H9 (cell line): Measurements from ENCODE around the gene RAB35. TPM values are rescaled to one million over a fixed set of nuclear protein-coding genes. Genes with fewer than 3 reads are reported as not detected.

Experiments used
- DNase-seq: peaks from one replicate; pipeline ENCODE4 v3.0.0-alpha.2; 2017
- H2AFZ ChIP-seq: one replicate; pipeline ENCODE4 v1.6.1; 2013; ENCODE audit warnings: mild to moderate bottlenecking, low read length, control low read depth, moderate library complexity
- H2AK5ac ChIP-seq: 2 replicates; pipeline ENCODE4 v1.6.1; 2013; ENCODE audit warnings: low read length, control low read depth, mixed read lengths; ENCODE audit not compliant: insufficient read length
- H2BK120ac ChIP-seq: one replicate; pipeline ENCODE4 v1.6.1; 2013; ENCODE audit warnings: low read depth, mild to moderate bottlenecking, low read length, control low read depth, inconsistent platforms; ENCODE audit not compliant: poor library complexity, severe bottlenecking
- H2BK12ac ChIP-seq: 2 replicates; pipeline ENCODE4 v1.6.1; 2013; ENCODE audit warnings: low read length, control low read depth, mixed read lengths, low read depth; ENCODE audit not compliant: insufficient read length
- H2BK15ac ChIP-seq: 2 replicates; pipeline ENCODE4 v1.6.1; 2013; ENCODE audit warnings: low read depth, low read length, control low read depth
- H2BK20ac ChIP-seq: one replicate; pipeline ENCODE4 v1.6.1; 2013; ENCODE audit warnings: low read depth, mild to moderate bottlenecking, low read length, control low read depth, inconsistent platforms; ENCODE audit not compliant: poor library complexity, severe bottlenecking
- H2BK5ac ChIP-seq: 2 replicates; pipeline ENCODE4 v1.6.1; 2013; ENCODE audit warnings: low read length, control low read depth, mixed read lengths; ENCODE audit not compliant: insufficient read length
- H3K14ac ChIP-seq: 2 replicates; pipeline ENCODE4 v1.6.1; 2013; ENCODE audit warnings: low read length, control low read depth; ENCODE audit not compliant: insufficient read depth
- H3K18ac ChIP-seq: 2 replicates; pipeline ENCODE4 v1.6.1; 2013; ENCODE audit warnings: low read depth, mild to moderate bottlenecking, mixed read lengths, low read length, control low read depth; ENCODE audit not compliant: insufficient read length
- H3K23ac ChIP-seq: 2 replicates; pipeline ENCODE4 v1.6.1; 2013; ENCODE audit warnings: low read length, control low read depth, mixed read lengths, low read depth; ENCODE audit not compliant: insufficient read length
- H3K23me2 ChIP-seq: 2 replicates; pipeline ENCODE4 v1.6.1; 2013; ENCODE audit warnings: low read depth, mild to moderate bottlenecking, mixed read lengths, low read length, control low read depth; ENCODE audit not compliant: insufficient read length, poor library complexity, severe bottlenecking
- H3K27ac ChIP-seq: 2 replicates; pipeline ENCODE4 v1.5.1; 2013; ENCODE audit warnings: low read length, control low read depth, mixed read lengths, low read depth; ENCODE audit not compliant: insufficient read length
- H3K27me3 ChIP-seq: 2 replicates; pipeline ENCODE4 v1.6.1; 2013; ENCODE audit warnings: low read length, control low read depth, inconsistent platforms; ENCODE audit not compliant: insufficient read depth
- H3K4ac ChIP-seq: 2 replicates; pipeline ENCODE4 v1.6.1; 2013; ENCODE audit warnings: low read depth, mild to moderate bottlenecking, control low read depth, inconsistent platforms, low read length, moderate library complexity
- H3K4me1 ChIP-seq: 2 replicates; pipeline ENCODE4 v1.6.1; 2013; ENCODE audit warnings: low read length, control low read depth, inconsistent platforms; ENCODE audit not compliant: insufficient read depth
- H3K4me2 ChIP-seq: 2 replicates; pipeline ENCODE4 v1.6.1; 2013; ENCODE audit warnings: low read length, control low read depth, mixed read lengths; ENCODE audit not compliant: insufficient read length, insufficient read depth
- H3K56ac ChIP-seq: 2 replicates; pipeline ENCODE4 v1.6.1; 2013; ENCODE audit warnings: low read depth, mild to moderate bottlenecking, mixed read lengths, low read length, control low read depth; ENCODE audit not compliant: insufficient read length
- H3K79me1 ChIP-seq: 2 replicates; pipeline ENCODE4 v1.6.1; 2013; ENCODE audit warnings: low read depth, mild to moderate bottlenecking, moderate library complexity, low read length, control low read depth, inconsistent platforms; ENCODE audit not compliant: insufficient read depth, poor library complexity, severe bottlenecking
- H3K79me2 ChIP-seq: 2 replicates; pipeline ENCODE4 v1.6.1; 2013; ENCODE audit warnings: low read length, control low read depth, inconsistent platforms; ENCODE audit not compliant: insufficient read depth
- H3K9ac ChIP-seq: 2 replicates; pipeline ENCODE4 v1.6.1; 2013; ENCODE audit warnings: low read length, control low read depth, mixed read lengths; ENCODE audit not compliant: insufficient read length; ENCODE audit errors: extremely low read depth
- H3K9me3 ChIP-seq: one replicate; pipeline ENCODE4 v1.6.1; 2013; ENCODE audit warnings: low read depth, low read length, inconsistent platforms; ENCODE audit not compliant: control insufficient read depth
- H3T11ph ChIP-seq: one replicate; pipeline ENCODE4 v1.6.1; 2013; ENCODE audit warnings: mild to moderate bottlenecking, low read length, control low read depth, inconsistent platforms
- H4K20me1 ChIP-seq: one replicate; pipeline ENCODE4 v1.6.1; 2013; ENCODE audit not compliant: control insufficient read depth, insufficient read length, insufficient read depth
- H4K5ac ChIP-seq: 2 replicates; pipeline ENCODE4 v1.6.1; 2013; ENCODE audit warnings: low read depth, mild to moderate bottlenecking, mixed read lengths, low read length, control low read depth; ENCODE audit not compliant: insufficient read length
- H4K8ac ChIP-seq: replicated peaks from 2 replicates; pipeline ENCODE4 v1.6.1; 2013; ENCODE audit warnings: low read length, control low read depth, mixed read lengths, low read depth; ENCODE audit not compliant: insufficient read length
- H4K91ac ChIP-seq: 2 replicates; pipeline ENCODE4 v1.6.1; 2013; ENCODE audit warnings: low read depth, mild to moderate bottlenecking, moderate library complexity, mixed read lengths, low read length, control low read depth; ENCODE audit not compliant: insufficient read length
- H3K27ac Mint-ChIP-seq, 3 experiments: 2 replicates in 2 of 3; 3 replicates in 1 of 3; pipeline ENCODE4 v1.8.0; 2020 to 2021; ENCODE audit warnings: mixed read lengths in 3 of 3, mild to moderate bottlenecking in 1 of 3, moderate library complexity in 1 of 3
- H3K27me3 Mint-ChIP-seq: 2 replicates; pipeline ENCODE4 v1.8.0; 2021; ENCODE audit warnings: low read depth, mild to moderate bottlenecking, moderate library complexity, mixed read lengths
- H3K36me3 Mint-ChIP-seq, 3 experiments: 2 replicates in 2 of 3; 3 replicates in 1 of 3; pipeline ENCODE4 v1.8.0; 2020 to 2021; ENCODE audit warnings: low read depth in 3 of 3, mixed read lengths in 3 of 3; ENCODE audit not compliant: insufficient read depth in 1 of 3
- H3K4me1 Mint-ChIP-seq, 2 experiments: 2 replicates each; pipeline ENCODE4 v1.8.0; 2020; ENCODE audit warnings: mixed read lengths in 2 of 2
- H3K4me3 Mint-ChIP-seq, 2 experiments: 2 replicates in 1 of 2; 3 replicates in 1 of 2; pipeline ENCODE4 v1.8.0; 2020 to 2021; ENCODE audit warnings: mild to moderate bottlenecking in 2 of 2, mixed read lengths in 2 of 2, moderate library complexity in 1 of 2
- H3K9me3 Mint-ChIP-seq, 2 experiments: 2 replicates in 1 of 2; 3 replicates in 1 of 2; pipeline ENCODE4 v1.8.0; 2020; ENCODE audit warnings: mild to moderate bottlenecking in 2 of 2, mixed read lengths in 2 of 2, moderate library complexity in 1 of 2
- CTCF ChIP-seq: fragments of 200-600 bp; sonication (generic); conservative IDR thresholded peaks from 3 replicates; pipeline ENCODE4 v1.8.0; 2021; ENCODE audit warnings: antibody characterized with exemption, mild to moderate bottlenecking
- WGBS: extraction: QIAGEN DNeasy Blood & Tissue Kit; methylation state at CpG from one replicate; pipeline ENCODE4 v1.1.7; 2013; ENCODE audit warnings: missing lambda C conversion rate, low lambda C conversion rate, mixed read lengths; ENCODE audit not compliant: insufficient read length; ENCODE audit errors: extremely low coverage; 5-methylcytosine and 5-hydroxymethylcytosine counted together
- total RNA-seq: library from RNA; stranded (reverse); gene quantifications from 2 replicates; pipeline ENCODE4 v1.2.1, GENCODE V29; 2021

The RAB35 gene
- total RNA-seq, 1 experiment from 2014 or later: 60.0 TPM

DNA sequence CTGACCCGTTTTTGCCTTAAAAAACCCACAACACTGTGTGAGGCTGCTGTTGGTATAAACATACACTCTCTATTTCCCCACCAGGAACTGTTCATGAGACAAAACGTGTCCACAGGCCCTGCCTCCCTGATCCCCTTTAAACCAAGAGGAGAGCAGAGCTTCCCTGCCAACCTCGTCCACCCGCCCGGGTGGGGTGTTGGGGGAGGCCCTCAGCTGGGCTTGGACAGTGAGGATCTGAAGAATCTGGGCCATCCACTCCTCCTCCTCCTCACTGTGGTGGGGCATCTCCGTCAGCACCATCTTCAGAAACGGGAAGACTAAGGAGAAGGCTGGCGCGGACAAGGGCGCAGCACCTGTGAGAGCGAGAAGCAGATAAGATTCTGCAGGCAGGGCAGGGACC, 41.1 kb upstream of the RAB35 start:
- no peak overlapping the region for H2BK5ac ChIP-seq
- H3K27me3 Mint-ChIP-seq: no peaks in the 10 kb centered on the region
- no peak overlapping the region for H4K91ac ChIP-seq
- H3K9me3 ChIP-seq: no peaks in the 10 kb centered on the region
- no peak overlapping the region for H3K23ac ChIP-seq
- H3K27me3 ChIP-seq: no peaks in the 10 kb centered on the region
- H3K27ac ChIP-seq: no peak overlapping the region
- no peak overlapping the region for H3K18ac ChIP-seq
- no peak overlapping the region for H4K5ac ChIP-seq
- no peak overlapping the region for H2BK20ac ChIP-seq
- TF ChIP-seq CTCF: no peak
- H3K79me1 ChIP-seq: no peaks in the 10 kb centered on the region
- no peaks in the 10 kb centered on the region for H3K23me2 ChIP-seq
- no peak overlapping the region for H3K4ac ChIP-seq
- H3K4me3 Mint-ChIP-seq: no peak overlapping the region
- DNase-seq: no peak
- H3K79me2 ChIP-seq: no peaks in the 10 kb centered on the region
- H3K4me2 ChIP-seq: no peak overlapping the region
- no peak overlapping the region for H2BK120ac ChIP-seq
- no CpG with 5 or more reads among the region's 11 CpGs for WGBS
- H2BK12ac ChIP-seq: no peak overlapping the region
- H3K56ac ChIP-seq: no peak overlapping the region
- no peak overlapping the region for H2AK5ac ChIP-seq
- H3K27ac Mint-ChIP-seq: 0 out of 7 replicates have a peak overlapping the region, but pooled peaks of 1 of the 3 experiments have one; percentile 45
- no peaks in the 10 kb centered on the region for H3K9me3 Mint-ChIP-seq
- no peak overlapping the region for H4K8ac ChIP-seq
- no peak overlapping the region for H3K14ac ChIP-seq
- no peak overlapping the region for H3T11ph ChIP-seq
- H3K4me1 Mint-ChIP-seq: no peaks in the 10 kb centered on the region
- H2AFZ ChIP-seq: no peak overlapping the region
- H2BK15ac ChIP-seq: no peak overlapping the region
- H3K9ac ChIP-seq: no peak overlapping the region
- no peaks in the 10 kb centered on the region for H3K4me1 ChIP-seq
- peaks cover 72 to 99% (median 98%) of the 10 kb centered on the region in 3 experiments for H3K36me3 Mint-ChIP-seq
- H4K20me1 ChIP-seq: peaks cover 2% of the 10 kb centered on the region
